ENCODE measurements around the gene P2RX7.
A peak's percentile ranks its signal among the peaks of the same experiment; 100 is the strongest.

The P2RX7 gene

DNA sequence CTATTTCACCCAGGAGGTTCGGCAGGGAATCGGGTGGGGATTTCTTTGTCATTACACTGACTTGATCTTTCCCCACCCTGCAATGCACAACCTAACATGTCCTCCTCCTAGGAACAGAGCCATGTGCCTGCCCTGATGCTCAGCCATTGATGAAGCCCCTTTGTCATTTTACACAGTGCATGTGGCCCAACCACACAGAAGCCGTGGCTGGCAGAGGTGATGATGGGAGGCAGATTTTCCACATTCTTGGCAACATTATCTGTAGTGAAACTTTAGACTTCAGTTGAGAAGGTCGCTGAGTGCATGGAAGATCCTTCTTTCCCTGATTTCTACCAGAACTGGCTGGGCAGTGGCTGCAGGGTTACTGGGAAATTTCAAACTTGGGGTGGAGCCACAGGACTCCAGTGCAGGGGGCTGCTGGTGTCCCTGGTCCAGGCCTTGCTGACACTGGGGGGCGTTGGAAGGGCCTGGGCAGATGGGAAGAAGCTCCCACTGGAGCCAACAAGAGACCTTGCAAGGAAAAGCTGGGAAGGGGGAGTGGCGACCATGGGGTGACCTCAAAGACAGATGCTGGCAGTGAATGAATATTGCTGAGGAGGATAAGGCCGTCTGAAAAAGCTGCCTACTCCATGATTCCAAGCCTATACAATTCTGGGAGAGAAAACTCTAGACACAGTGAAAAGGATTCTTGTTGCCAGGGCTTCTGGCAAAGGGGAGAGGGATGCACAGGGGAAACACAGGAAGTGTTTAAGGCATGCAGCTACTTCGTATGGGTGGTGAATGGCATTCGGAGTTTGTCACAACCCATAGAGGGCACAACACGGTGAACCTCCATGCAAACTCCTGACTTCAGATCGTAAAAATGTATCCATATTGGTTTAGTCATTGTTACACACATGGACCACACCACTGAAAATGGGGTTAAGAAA lies 41.8 kb upstream of the P2RX7 start:
- no peaks in the 10 kb centered on the region for H3K36me3 ChIP-seq (ENCODE audit: control insufficient read depth, insufficient read depth, low read length)
- no peaks in the 10 kb centered on the region for H3K9me3 ChIP-seq (ENCODE audit: control insufficient read depth, insufficient read depth, low read length)
- no peak overlapping the region for H3K4me3 ChIP-seq (ENCODE audit: low read length)
- H3K27ac ChIP-seq (ENCODE audit: low read length), result no peak overlapping the region
- 0 out of 2 replicates have a peak, but pooled peaks cover 2% of the 10 kb centered on the region for H3K4me1 ChIP-seq (ENCODE audit: control insufficient read depth, insufficient read depth, low read length)
- H3K27me3 ChIP-seq (ENCODE audit: control insufficient read depth, insufficient read depth, low read length), result no peaks in the 10 kb centered on the region
- no peak for DNase-seq (ENCODE audit: low read depth, low spot score)
- WGBS (ENCODE audit: insufficient coverage, insufficient read length), result no CpG with 5 or more reads among the region's 11 CpGs

GRCh38 chr12:121092034-121092433 lies 40.6 kb upstream of the P2RX7 start:
- no peak overlapping the region for H3K27ac ChIP-seq (ENCODE audit: low read length)
- DNase-seq (ENCODE audit: low read depth, low spot score), result no peak
- H3K4me3 ChIP-seq (ENCODE audit: low read length), result no peak overlapping the region
- 0 out of 2 replicates have a peak, but pooled peaks cover 2% of the 10 kb centered on the region for H3K4me1 ChIP-seq (ENCODE audit: control insufficient read depth, insufficient read depth, low read length)
- H3K9me3 ChIP-seq (ENCODE audit: control insufficient read depth, insufficient read depth, low read length), result no peaks in the 10 kb centered on the region
- no peaks in the 10 kb centered on the region for H3K36me3 ChIP-seq (ENCODE audit: control insufficient read depth, insufficient read depth, low read length)
- WGBS (ENCODE audit: insufficient coverage, insufficient read length), result no CpG with 5 or more reads among the region's 2 CpGs
- H3K27me3 ChIP-seq (ENCODE audit: control insufficient read depth, insufficient read depth, low read length), result no peaks in the 10 kb centered on the region

DNA sequence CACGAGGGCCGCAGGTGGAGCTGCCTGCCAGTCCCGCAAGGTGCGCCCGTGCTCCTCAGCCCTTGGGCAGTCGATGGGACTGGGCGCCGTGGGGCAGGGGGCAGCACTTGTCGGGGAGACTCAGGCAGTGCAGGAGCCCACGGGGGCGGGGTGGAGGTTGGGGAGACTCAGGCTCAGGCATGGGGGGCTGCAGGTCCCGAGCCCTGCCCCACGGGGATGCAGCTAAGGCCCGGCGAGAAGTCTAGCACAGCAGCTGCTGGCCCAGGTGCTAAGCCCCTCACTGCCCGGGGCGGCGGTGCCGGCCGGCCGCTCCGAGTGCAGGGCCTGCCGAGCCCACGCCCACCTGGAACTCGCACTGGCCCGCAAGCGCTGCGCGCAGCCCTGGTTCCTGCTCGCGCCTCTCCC lies 39.2 kb upstream of the P2RX7 start:
- Histone ChIP-seq H3K27me3 (ENCODE audit: control insufficient read depth, insufficient read depth, low read length) (no peaks in the 10 kb centered on the region), H3K4me3 (ENCODE audit: low read length) (no peak overlapping the region), H3K4me1 (ENCODE audit: control insufficient read depth, insufficient read depth, low read length) (0 out of 2 replicates have a peak, but pooled peaks cover 2% of the 10 kb centered on the region), H3K36me3 (ENCODE audit: control insufficient read depth, insufficient read depth, low read length) (no peaks in the 10 kb centered on the region), H3K9me3 (ENCODE audit: control insufficient read depth, insufficient read depth, low read length) (no peaks in the 10 kb centered on the region), H3K27ac (ENCODE audit: low read length) (no peak overlapping the region)
- WGBS (ENCODE audit: insufficient coverage, insufficient read length), result no CpG with 5 or more reads among the region's 31 CpGs
- no peak for DNase-seq (ENCODE audit: low read depth, low spot score)

GRCh38 chr12:121095544-121096198 lies 37.0 kb upstream of the P2RX7 start:
- peak; percentile 57 for DNase-seq (ENCODE audit: low read depth, low spot score)
- no CpG with 5 or more reads among the region's 33 CpGs for WGBS (ENCODE audit: insufficient coverage, insufficient read length)
- H3K4me3 ChIP-seq (ENCODE audit: low read length), result peak overlapping the region; percentile 10; the same call in 1 of the 2 replicates
- no peaks in the 10 kb centered on the region for H3K9me3 ChIP-seq (ENCODE audit: control insufficient read depth, insufficient read depth, low read length)
- no peaks in the 10 kb centered on the region for H3K27me3 ChIP-seq (ENCODE audit: control insufficient read depth, insufficient read depth, low read length)
- no peaks in the 10 kb centered on the region for H3K36me3 ChIP-seq (ENCODE audit: control insufficient read depth, insufficient read depth, low read length)
- H3K27ac ChIP-seq (ENCODE audit: low read length), result no peak overlapping the region
- H3K4me1 ChIP-seq (ENCODE audit: control insufficient read depth, insufficient read depth, low read length), result 0 out of 2 replicates have a peak, but pooled peaks cover 2% of the 10 kb centered on the region

GRCh38 chr12:121096199-121096798 lies 36.4 kb upstream of the P2RX7 start:
- H3K36me3 ChIP-seq (ENCODE audit: control insufficient read depth, insufficient read depth, low read length), result no peaks in the 10 kb centered on the region
- no peaks in the 10 kb centered on the region for H3K27me3 ChIP-seq (ENCODE audit: control insufficient read depth, insufficient read depth, low read length)
- H3K27ac ChIP-seq (ENCODE audit: low read length), result no peak overlapping the region
- 0 out of 2 replicates have a peak, but pooled peaks cover 2% of the 10 kb centered on the region for H3K4me1 ChIP-seq (ENCODE audit: control insufficient read depth, insufficient read depth, low read length)
- DNase-seq (ENCODE audit: low read depth, low spot score), result no peak
- H3K9me3 ChIP-seq (ENCODE audit: control insufficient read depth, insufficient read depth, low read length), result no peaks in the 10 kb centered on the region
- no CpG with 5 or more reads among the region's 11 CpGs for WGBS (ENCODE audit: insufficient coverage, insufficient read length)
- no peak overlapping the region for H3K4me3 ChIP-seq (ENCODE audit: low read length)

GRCh38 chr12:121099779-121100178 lies 32.9 kb upstream of the P2RX7 start:
- Histone ChIP-seq H3K36me3 (ENCODE audit: control insufficient read depth, insufficient read depth, low read length) (no peaks in the 10 kb centered on the region), H3K27ac (ENCODE audit: low read length) (no peak overlapping the region), H3K4me3 (ENCODE audit: low read length) (no peak overlapping the region), H3K4me1 (ENCODE audit: control insufficient read depth, insufficient read depth, low read length) (0 out of 2 replicates have a peak, but pooled peaks cover 2% of the 10 kb centered on the region), H3K27me3 (ENCODE audit: control insufficient read depth, insufficient read depth, low read length) (no peaks in the 10 kb centered on the region), H3K9me3 (ENCODE audit: control insufficient read depth, insufficient read depth, low read length) (no peaks in the 10 kb centered on the region)
- DNase-seq (ENCODE audit: low read depth, low spot score), result no peak

DNA sequence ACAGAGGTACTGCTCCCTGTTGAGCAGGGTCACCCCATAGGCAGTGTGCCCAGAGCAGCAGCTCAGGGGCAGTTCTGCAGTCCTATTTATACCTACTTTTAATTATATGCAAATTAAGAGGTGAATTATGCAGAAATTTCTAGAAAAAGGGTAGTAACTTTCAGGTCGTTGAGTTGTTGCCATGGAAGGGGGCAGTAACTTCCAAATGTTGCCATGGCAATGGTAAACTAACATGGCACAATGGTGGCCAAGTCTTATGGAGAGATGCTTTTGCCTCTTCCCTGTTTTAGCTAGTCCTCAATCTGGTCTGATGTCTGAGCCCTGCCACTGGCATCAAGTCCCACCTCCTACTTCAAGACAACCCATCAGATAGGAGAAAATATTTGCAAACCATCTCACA lies 30.4 kb upstream of the P2RX7 start:
- Histone ChIP-seq H3K4me3 (ENCODE audit: low read length) (no peak overlapping the region), H3K36me3 (ENCODE audit: control insufficient read depth, insufficient read depth, low read length) (no peaks in the 10 kb centered on the region), H3K4me1 (ENCODE audit: control insufficient read depth, insufficient read depth, low read length) (no peaks in the 10 kb centered on the region), H3K27ac (ENCODE audit: low read length) (no peak overlapping the region), H3K27me3 (ENCODE audit: control insufficient read depth, insufficient read depth, low read length) (no peaks in the 10 kb centered on the region), H3K9me3 (ENCODE audit: control insufficient read depth, insufficient read depth, low read length) (no peaks in the 10 kb centered on the region)
- WGBS (ENCODE audit: insufficient coverage, insufficient read length), result no CpG with 5 or more reads among the region's 1 CpG
- DNase-seq (ENCODE audit: low read depth, low spot score), result no peak

DNA sequence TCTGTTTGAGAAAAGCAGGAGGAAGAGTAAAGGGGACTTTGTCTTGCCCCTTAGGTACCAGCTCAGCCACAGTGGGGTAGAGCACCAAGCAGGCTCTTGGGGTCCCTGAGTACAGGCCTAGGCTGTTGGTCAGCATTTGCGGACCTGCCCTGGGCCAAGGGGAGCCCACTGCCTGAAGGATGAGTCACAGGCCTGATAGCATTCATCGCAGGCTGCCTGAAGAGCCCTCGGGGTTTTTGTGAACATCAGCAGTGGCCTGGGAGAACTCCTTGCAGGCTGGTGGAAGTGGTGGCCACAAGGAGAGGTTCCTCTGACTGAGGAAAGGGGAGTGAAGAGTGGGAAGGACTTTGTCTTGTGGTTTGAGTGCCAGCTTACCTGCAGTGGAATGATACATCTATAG lies 25.0 kb upstream of the P2RX7 start:
- Histone ChIP-seq H3K4me1 (ENCODE audit: control insufficient read depth, insufficient read depth, low read length) (no peaks in the 10 kb centered on the region; the same call in 1 of the 2 replicates), H3K27ac (ENCODE audit: low read length) (no peak overlapping the region), H3K9me3 (ENCODE audit: control insufficient read depth, insufficient read depth, low read length) (no peaks in the 10 kb centered on the region), H3K4me3 (ENCODE audit: low read length) (no peak overlapping the region), H3K36me3 (ENCODE audit: control insufficient read depth, insufficient read depth, low read length) (no peaks in the 10 kb centered on the region), H3K27me3 (ENCODE audit: control insufficient read depth, insufficient read depth, low read length) (no peaks in the 10 kb centered on the region)
- no peak for DNase-seq (ENCODE audit: low read depth, low spot score)
- WGBS (ENCODE audit: insufficient coverage, insufficient read length), result no CpG with 5 or more reads among the region's 3 CpGs

GRCh38 chr12:121108492-121108891 lies 24.2 kb upstream of the P2RX7 start:
- no peaks in the 10 kb centered on the region for H3K9me3 ChIP-seq (ENCODE audit: control insufficient read depth, insufficient read depth, low read length)
- no peak for DNase-seq (ENCODE audit: low read depth, low spot score)
- H3K4me3 ChIP-seq (ENCODE audit: low read length), result no peak overlapping the region
- H3K27ac ChIP-seq (ENCODE audit: low read length), result no peak overlapping the region
- H3K36me3 ChIP-seq (ENCODE audit: control insufficient read depth, insufficient read depth, low read length), result no peaks in the 10 kb centered on the region
- no CpG with 5 or more reads among the region's 5 CpGs for WGBS (ENCODE audit: insufficient coverage, insufficient read length)
- H3K27me3 ChIP-seq (ENCODE audit: control insufficient read depth, insufficient read depth, low read length), result no peaks in the 10 kb centered on the region
- no peaks in the 10 kb centered on the region; the same call in 1 of the 2 replicates for H3K4me1 ChIP-seq (ENCODE audit: control insufficient read depth, insufficient read depth, low read length)

DNA sequence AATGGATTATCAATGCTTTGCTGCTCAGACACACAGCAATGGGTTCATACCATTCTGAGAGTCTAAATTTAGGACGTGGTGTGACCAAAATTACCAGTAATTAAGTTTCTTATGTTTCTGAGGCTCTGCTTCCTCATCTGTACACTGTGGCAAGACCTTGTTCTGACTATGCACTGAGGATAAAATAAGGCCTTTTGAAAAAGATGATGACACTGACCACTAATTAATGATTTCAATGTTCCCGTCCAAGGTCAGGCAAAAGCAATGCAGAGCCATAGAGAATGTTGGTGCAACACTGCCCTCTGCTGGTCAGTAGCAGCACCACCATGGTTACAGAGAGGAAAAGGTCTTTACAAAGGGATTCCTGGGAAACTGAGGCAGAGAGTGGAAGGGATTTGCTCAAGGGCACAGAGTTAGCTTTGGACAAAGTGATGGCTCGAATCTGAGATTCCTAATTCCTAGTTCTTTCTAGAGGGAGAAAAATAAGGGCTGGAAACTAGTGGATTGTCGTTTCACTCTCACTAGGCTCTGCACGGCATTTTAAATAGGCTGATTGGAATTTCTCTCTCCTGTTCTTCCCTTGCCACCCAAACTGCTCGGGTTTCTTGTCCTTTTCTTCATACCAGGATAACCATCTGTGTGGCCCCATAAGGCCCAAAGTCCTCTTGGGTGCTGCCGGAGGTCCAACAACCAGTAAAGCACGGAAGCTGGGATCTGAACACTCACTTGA lies 22.3 kb upstream of the P2RX7 start:
- Histone ChIP-seq H3K36me3 (ENCODE audit: control insufficient read depth, insufficient read depth, low read length) (no peaks in the 10 kb centered on the region), H3K27me3 (ENCODE audit: control insufficient read depth, insufficient read depth, low read length) (no peaks in the 10 kb centered on the region), H3K9me3 (ENCODE audit: control insufficient read depth, insufficient read depth, low read length) (no peaks in the 10 kb centered on the region), H3K4me3 (ENCODE audit: low read length) (no peak overlapping the region), H3K4me1 (ENCODE audit: control insufficient read depth, insufficient read depth, low read length) (no peaks in the 10 kb centered on the region; the same call in 1 of the 2 replicates), H3K27ac (ENCODE audit: low read length) (no peak overlapping the region)
- WGBS (ENCODE audit: insufficient coverage, insufficient read length), result no CpG with 5 or more reads among the region's 8 CpGs
- peak; percentile 73 for DNase-seq (ENCODE audit: low read depth, low spot score)
